Measurements from ENCODE around the gene TIMM21.

DNA sequence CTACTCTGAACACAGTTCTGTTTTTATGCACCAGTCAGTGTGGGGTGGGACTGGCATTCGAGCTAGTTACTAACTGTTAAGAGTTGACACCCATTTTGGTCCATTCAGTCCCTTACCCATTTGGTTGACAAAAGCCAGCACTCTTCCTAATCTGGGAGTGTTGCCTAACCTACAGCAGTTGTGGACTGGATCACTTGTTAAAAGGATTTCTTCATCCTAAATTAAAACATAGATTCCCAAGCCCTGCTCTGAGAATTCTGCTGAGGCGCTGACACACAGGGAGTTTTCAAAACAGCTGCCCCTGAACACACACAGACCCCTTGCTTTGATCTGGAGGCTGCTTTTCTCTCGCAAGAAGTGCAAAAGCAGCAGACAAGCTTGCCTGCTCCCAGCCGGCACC lies 6.4 kb downstream of the TIMM21 start:
- TF ChIP-seq, protein P1, sequence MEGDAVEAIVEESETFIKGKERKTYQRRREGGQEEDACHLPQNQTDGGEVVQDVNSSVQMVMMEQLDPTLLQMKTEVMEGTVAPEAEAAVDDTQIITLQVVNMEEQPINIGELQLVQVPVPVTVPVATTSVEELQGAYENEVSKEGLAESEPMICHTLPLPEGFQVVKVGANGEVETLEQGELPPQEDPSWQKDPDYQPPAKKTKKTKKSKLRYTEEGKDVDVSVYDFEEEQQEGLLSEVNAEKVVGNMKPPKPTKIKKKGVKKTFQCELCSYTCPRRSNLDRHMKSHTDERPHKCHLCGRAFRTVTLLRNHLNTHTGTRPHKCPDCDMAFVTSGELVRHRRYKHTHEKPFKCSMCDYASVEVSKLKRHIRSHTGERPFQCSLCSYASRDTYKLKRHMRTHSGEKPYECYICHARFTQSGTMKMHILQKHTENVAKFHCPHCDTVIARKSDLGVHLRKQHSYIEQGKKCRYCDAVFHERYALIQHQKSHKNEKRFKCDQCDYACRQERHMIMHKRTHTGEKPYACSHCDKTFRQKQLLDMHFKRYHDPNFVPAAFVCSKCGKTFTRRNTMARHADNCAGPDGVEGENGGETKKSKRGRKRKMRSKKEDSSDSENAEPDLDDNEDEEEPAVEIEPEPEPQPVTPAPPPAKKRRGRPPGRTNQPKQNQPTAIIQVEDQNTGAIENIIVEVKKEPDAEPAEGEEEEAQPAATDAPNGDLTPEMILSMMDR (IDR thresholded peaks at IDR 0.05) = no peak
- TF ChIP-seq POLR2AphosphoS5 (IDR thresholded peaks at IDR 0.05) = no peak
